G401.6 (cell line): ENCODE results near the gene ARMC9.
A peak's percentile ranks its signal among the peaks of the same experiment; 100 is the strongest.

Source experiments
- FAIRE-seq: peaks from 2 replicates; lab custom pipeline; 2012; peaks lifted over from hg19 to GRCh38; lab: Jason Lieb, UNC

ARMC9 gene

DNA sequence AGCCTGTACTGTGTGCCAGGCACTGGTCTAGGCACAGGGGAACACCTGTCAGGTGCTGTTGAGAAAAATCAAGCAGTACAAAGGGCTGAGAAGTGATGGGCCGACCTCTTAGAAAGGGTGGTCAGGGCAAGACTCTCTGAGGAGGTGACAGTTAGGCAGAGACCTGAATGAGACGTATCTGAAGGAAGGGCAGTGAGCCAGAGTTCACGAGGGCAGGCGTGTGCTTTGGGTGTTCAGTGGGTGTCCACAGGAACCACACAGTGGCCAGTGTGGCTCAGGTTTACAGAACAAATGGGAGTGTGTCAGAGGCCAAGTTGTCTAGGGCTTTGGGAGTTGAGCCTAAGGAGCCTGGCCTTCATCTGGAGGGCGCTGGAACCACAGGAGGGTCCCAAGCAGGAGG is 6.2 kb downstream of the ARMC9 start:
- FAIRE-seq = no peak

GRCh38 chr2:231207734-231208133 is 9.3 kb downstream of the ARMC9 start:
- no peak for FAIRE-seq

DNA sequence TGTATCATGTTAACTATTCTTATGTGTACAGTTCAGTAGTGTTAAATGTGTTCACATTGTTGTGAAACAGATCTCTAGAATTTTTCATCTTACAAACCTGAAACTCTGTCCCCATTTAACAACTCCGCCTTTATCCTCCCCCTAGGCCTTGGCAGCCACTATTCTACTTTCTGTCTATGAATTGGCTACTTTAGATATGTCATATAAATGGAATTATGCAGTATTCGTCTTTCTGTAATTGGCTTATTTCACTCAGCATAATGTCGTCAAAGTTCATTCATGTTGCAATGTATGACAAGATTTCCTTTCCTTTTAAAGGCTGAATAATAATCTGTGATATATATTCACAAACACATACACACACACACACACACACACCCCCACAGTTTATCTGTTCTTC is 12.4 kb downstream of the ARMC9 start:
- FAIRE-seq = no peak

- no peak for FAIRE-seq
Measured at GRCh38 chr2:231211486-231211885, 13.1 kb downstream of the ARMC9 start.

DNA sequence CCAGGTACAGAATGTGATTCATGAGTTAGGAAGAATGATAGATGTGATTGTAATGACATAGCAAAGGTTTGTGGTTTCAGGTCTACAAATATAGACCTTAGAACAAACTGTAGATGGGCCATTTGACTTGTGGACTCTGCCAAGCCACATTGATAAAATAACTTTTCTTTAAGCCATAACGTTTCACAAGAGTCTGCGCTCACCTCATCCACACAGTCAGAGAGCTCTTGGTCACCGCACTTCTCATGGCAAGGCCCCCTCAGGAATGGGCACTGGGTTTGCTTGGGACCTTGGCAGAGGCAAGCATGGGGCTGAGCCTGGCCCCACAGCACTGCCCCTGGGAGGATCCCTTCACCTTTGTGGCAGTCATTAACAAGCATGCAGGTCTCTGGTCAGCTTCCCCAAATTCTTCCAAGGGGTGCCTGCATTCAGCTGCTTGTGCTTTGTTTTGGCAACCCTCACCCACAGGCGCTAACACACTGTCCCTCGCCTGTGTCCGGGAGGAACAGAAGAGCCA is 14.0 kb downstream of the ARMC9 start:
- FAIRE-seq = no peak

GRCh38 chr2:231213931-231214642 is 15.7 kb downstream of the ARMC9 start:
- FAIRE-seq = no peak

- FAIRE-seq = no peak
Measured at GRCh38 chr2:231218366-231218765, 19.9 kb downstream of the ARMC9 start.

DNA sequence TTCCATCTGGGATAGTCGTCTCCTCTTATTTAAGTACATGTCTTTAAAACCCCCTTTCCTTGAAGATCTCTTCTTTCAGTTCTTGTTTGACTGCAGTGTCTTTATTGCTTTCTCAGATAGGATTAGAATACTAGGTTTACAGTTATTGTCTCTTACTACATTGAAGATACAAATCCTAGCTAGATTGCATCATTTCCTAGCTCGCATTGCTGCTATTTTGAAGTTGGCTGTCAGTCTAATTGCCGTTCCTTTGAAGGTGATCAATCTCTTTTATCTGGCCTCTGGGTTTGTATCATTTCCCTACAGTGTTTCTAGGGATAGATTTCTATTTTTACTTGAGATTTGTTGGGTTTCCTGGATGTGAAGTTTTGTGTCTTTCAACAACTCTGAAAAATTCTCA is 20.9 kb downstream of the ARMC9 start:
- FAIRE-seq = no peak

DNA sequence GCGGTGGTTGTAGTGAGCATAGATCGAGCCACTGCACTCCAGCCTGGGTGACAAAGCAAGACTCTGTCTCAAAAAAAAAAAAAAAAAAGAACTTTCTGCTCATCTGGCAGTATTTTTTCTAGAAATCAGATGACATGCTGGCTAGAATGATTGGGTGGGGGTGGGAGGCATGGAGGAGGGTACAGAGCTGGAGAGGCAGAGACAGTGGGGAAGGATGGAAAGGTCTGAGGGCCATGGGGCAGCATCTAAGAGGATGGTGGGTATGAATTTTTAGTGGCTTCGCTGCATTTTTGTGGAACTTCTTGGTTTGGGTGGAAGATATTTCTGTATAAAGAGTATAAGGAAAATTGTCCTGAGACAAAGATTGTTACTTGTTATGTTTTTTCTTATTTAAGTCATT is 23.3 kb downstream of the ARMC9 start:
- FAIRE-seq = no peak

DNA sequence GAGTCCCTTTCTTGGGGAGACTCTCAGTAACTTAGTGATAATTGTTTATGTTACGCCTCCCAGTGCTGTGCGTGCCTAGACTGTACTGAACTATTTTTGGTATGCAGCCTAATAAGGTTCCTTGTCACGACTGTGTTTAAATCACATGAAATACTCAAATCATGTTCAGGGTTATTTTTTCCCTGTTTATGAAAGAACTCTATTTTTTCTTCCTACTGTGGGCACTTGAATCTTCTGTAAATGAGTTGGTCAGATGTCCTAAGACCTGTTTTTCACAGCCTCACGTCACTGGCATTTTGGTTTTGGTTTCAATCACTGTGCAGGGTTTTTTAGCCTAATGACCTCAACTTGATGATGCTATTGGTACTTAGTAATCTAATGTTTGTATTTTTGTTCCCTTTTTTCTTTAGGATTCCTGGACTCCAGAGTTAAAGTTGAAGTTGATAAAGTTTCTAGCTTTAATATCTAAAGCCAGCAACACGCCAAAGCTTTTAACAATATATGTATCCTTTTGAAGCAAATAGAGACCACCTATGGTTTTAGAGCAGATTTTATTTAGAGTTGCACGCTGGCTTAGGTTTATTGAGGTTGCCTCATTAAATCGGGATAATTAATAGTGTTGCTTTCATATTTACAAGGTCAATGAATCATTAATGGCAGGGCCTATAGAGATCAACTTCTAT is 24.0 kb downstream of the ARMC9 start:
- peak; percentile 25 for FAIRE-seq

DNA sequence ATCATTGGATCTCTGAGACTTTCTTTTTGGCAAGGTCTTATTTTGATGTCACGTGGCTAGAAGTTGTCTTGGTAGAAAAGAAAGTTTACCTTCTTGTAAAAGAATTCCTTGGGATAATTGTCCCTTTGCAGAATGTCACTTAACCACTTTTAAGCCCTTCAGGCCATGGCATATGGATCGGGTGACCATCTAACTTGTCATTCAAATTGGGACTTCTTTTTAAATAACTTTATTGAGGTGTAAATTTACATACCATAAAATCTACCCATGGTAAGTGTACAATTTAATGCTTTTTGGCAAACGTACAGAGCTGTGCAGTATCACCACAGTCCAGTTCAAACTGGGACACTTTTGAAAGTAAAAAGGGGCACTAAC is 24.6 kb downstream of the ARMC9 start:
- FAIRE-seq = no peak

DNA sequence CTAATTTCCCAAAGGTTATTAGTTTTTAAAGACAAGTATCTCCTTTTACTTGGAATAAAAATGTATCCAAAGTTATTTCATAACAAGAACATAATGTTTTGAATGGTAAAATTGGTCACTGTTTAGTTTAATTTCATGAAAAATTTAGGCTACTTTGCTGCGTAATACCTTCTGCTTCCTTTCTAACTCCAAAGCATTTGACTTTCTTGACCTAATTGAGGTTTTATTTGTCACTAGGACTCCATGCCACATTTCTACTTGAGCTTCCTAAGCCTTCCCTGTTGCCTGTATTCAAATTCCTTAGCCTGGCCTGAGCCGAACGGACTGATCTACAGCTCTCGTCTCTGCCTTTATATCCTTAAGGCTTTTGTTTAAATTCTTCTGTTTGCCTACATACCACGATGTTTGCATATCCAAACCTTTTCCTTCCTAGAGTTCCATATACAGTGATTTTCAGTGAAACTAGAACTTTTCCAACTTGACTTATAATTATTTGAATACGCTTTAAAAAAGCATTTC is 25.1 kb downstream of the ARMC9 start:
- peak; percentile 40 for FAIRE-seq

DNA sequence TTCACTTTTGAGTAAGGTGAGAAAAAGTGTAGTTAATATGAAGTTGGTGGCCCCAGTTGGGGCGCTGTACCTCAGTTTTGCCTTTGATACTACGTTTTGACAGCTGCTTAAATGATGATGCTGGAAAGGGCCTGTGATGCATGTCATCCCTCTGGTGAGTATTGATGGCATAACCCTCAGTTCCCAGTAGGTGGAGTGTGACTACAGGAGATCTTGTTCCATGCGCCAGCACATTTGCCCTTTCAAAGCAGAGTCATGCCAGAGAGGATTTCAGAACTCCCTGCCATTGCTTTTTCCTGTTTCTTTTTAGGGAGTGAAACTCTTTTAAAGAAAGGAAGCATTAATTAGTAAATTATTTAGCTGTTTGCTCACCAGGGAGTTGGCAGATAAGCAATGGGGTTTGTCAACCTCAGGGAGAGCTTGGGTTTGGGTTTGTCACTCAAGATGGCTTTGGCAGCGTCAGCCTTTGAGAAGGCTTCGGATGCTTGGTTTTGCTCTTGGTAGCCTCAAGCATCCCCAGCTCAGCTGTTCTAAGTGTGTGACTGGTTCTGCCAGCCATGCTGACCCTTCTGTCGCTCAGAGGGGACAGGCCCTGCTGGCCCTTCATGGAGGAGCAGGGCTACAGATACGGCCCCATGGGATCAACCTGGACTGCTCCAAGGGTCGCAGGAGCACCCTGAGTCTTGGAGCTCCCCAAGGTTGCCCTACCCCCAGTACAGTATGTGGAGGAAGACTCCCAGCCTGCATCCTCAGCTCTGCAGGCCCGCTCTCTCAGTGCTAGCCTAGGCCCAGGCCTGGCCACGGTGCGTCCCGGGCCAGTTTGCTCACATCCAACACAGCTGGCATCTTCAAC is 29.1 kb downstream of the ARMC9 start:
- FAIRE-seq = peak; percentile 93

GRCh38 chr2:231228223-231228622 is 29.8 kb downstream of the ARMC9 start:
- FAIRE-seq = no peak

- FAIRE-seq = no peak
Measured at GRCh38 chr2:231228974-231229529, 30.6 kb downstream of the ARMC9 start.

DNA sequence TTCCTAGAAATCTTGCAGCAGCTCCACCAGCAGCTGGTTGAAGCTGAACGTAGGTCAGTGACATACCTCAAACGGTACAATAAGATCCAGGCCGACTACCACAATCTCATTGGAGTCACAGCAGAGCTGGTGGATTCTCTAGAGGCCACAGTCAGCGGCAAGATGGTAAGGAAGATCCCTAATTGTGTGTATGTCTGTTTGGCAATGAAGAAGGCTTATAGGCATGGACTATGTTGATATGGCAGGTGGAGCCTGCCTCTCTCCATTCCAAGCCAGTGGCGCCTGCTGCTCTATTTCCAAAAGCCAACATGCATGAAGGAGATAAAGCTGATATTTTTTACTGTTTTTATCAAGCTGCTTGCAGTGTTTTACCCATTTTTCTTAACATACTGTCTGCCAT is 36.8 kb downstream of the ARMC9 start:
- no peak for FAIRE-seq

DNA sequence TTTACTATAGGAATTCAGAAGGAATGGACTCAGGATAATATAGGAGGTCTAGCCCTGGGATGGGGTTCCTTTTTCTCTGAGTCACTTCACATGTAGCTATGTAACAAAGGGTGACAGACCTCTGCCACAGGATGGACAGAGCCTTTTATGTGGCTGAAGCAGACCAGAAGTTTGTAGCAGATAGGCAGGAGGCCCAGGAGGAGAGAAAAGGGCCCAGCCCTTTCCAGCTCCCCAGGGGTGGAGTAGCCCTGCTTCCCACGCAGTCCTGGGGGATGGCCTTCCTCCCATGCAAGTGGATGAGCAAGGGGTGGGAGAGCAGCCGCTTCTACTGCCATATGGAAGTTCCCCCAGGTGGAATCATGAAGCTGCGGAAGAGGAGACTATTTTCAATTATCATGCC is 40.3 kb downstream of the ARMC9 start:
- FAIRE-seq = no peak

GRCh38 chr2:231239751-231240150 is 41.3 kb downstream of the ARMC9 start:
- no peak for FAIRE-seq

- no peak for FAIRE-seq
Measured at GRCh38 chr2:231241755-231242507, 43.5 kb downstream of the ARMC9 start.

GRCh38 chr2:231243866-231244265 is 45.4 kb downstream of the ARMC9 start:
- FAIRE-seq = no peak

DNA sequence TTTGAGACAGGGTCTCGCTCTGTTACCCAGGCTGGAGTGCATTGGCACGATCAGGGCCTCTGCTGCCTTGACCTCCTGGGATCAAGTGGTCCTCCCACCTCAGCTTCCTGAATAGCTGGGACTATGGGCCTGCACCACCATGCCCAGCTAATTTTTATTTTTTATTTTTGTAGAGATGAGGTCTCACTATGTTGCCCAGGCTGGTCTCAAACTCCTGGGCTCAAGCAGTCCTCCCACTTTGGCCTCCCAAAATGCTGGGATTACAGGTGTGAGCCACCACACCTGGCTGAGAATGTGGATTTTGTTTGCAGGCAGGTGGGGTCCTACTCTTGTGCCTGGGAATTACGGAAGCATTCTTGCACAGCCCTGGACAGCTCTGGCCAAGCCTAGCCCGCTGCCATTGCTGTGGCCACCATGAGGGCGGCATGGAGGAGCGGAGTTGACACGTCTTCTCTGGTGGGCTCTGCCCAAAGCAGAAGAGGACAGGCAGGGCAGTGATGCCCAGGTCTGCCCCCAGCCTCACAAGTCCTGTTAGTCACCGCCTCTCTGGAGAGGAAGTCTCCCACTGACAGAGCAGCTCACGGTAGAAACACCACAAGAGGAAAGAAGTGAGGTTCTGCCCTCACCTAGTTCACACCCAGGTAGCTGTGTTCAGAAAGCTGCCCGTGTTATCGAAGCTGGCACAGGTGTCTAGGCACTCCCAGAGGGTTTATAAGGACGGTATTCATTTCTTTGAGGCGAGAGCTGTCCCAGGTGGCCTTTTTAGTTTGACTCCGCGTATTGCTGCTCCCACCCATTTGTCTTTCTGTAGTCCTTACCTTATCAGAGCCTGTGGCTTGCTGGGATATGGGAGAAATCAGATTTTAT is 46.2 kb downstream of the ARMC9 start:
- no peak for FAIRE-seq
